GM12878 (cell line): ENCODE results near the gene P2RX7.

Source experiments
- CEBPB ChIP-seq, 2 experiments: fragments of 150-350 bp in 1 of 2; IDR thresholded peaks; 2 replicates each; pipeline ENCODE4 v1.6.1; 2012 to 2014; ENCODE audit warnings: low read depth in 2 of 2, low read length in 2 of 2, borderline replicate concordance in 1 of 2, inconsistent platforms in 1 of 2
- EP300 ChIP-seq, 2 experiments: fragments of 150-350 bp in 1 of 2; IDR thresholded peaks; 2 replicates each; pipeline ENCODE4 v1.6.1; 2011 to 2012; ENCODE audit warnings: low read depth in 2 of 2, low read length in 2 of 2, borderline replicate concordance in 1 of 2, improper control_type of control experiment in 1 of 2, inconsistent platforms in 1 of 2; ENCODE audit not compliant: control insufficient read depth in 1 of 2
- EZH2 ChIP-seq: IDR thresholded peaks from 2 replicates; pipeline ENCODE4 v1.6.1; 2012; ENCODE audit warnings: low read depth, mild to moderate bottlenecking, control low read depth, inconsistent platforms, low read length, borderline replicate concordance; ENCODE audit not compliant: control insufficient read depth
- POLR2A ChIP-seq: IDR thresholded peaks from 2 replicates; pipeline ENCODE4 v1.6.1; 2011; ENCODE audit warnings: low read depth, mild to moderate bottlenecking, low read length
- POLR2AphosphoS5 ChIP-seq: IDR thresholded peaks from 2 replicates; pipeline ENCODE4 v1.6.1; 2011; ENCODE audit warnings: mild to moderate bottlenecking, low read length, inconsistent platforms
- RFX5 ChIP-seq: IDR thresholded peaks from 2 replicates; pipeline ENCODE4 v1.6.1; 2011; ENCODE audit warnings: low read depth, low read length, improper control_type of control experiment
- TF ChIP-seq, protein P1 (sequence below), 3 experiments: IDR thresholded peaks in 2 of 3; conservative IDR thresholded peaks in 1 of 3; 2 replicates each; pipeline ENCODE4 v1.5.1; 2011; ENCODE audit warnings: low read depth in 3 of 3, low read length in 3 of 3, mild to moderate bottlenecking in 3 of 3, control low read depth in 2 of 3, moderate library complexity in 2 of 3, inconsistent platforms in 1 of 3, mixed read lengths in 1 of 3; ENCODE audit not compliant: control insufficient read depth in 2 of 3, insufficient read depth in 1 of 3; ENCODE audit errors: extremely low read depth in 1 of 3
- TF ChIP-seq, protein P2 (sequence below): fragments of 450-650 bp; formaldehyde crosslinking; IDR thresholded peaks from 2 replicates; pipeline ENCODE4 v1.4.0; 2022; ENCODE audit warnings: mild to moderate bottlenecking, moderate library complexity
- TF ChIP-seq, protein P3 (sequence below): IDR thresholded peaks from 2 replicates; pipeline ENCODE4 v1.6.1; 2011; ENCODE audit warnings: low read depth, mild to moderate bottlenecking, low read length, moderate library complexity, borderline replicate concordance; ENCODE audit errors: extremely low read depth

DNA sequence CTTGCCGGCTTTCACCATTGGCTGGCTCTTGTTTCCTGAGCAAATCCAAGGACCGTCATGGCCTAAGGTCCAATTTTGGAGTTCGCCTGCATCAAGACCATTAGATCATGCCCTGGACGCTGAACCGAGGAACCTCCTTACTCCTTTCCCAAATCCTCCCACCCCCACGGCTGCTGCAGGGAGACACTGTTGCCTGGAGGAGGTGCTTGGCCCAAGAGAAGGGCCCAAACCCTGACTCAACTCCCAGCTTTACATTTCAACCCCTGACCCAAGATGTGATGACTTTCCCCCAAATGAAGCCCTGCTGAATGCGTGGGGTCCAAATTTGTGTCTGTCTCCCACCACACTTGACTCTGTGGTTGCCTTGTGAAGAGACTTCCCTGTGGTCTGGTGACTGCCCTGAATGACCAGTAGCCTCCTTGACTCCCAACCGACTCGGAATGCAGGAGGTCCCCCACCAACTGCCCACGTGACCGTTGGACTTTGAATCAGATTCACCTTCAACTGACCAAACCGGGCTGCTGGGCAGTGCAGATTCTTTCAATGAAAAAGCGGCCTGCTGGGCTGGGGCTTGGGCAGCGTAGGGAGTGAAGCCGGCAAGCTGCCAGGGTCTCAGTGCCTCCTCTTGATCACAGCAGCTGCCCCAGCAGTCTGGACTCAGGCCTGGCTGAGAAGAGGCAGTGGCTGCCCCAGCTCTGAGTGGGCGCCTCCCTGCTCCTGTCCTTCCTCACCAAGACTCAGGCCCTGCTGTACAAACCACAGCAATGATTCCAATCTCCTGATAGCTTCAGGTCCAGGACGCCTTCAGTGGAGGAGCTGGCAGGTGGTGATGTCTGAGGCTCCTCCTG is 46.9 kb upstream of the P2RX7 start:
- TF ChIP-seq POLR2A (no peak), EZH2 (no peak), CEBPB (IDR thresholded peaks at IDR 0.05; ENCODE audit: borderline replicate concordance in 1 of 2, low read depth in 2 of 2, low read length in 2 of 2) (no peak), POLR2AphosphoS5 (no peak), EP300 (IDR thresholded peaks at IDR 0.05; ENCODE audit: borderline replicate concordance in 1 of 2, control insufficient read depth in 1 of 2, low read depth in 2 of 2, low read length in 2 of 2) (no peak), RFX5 (no peak)
- TF ChIP-seq, protein P1, sequence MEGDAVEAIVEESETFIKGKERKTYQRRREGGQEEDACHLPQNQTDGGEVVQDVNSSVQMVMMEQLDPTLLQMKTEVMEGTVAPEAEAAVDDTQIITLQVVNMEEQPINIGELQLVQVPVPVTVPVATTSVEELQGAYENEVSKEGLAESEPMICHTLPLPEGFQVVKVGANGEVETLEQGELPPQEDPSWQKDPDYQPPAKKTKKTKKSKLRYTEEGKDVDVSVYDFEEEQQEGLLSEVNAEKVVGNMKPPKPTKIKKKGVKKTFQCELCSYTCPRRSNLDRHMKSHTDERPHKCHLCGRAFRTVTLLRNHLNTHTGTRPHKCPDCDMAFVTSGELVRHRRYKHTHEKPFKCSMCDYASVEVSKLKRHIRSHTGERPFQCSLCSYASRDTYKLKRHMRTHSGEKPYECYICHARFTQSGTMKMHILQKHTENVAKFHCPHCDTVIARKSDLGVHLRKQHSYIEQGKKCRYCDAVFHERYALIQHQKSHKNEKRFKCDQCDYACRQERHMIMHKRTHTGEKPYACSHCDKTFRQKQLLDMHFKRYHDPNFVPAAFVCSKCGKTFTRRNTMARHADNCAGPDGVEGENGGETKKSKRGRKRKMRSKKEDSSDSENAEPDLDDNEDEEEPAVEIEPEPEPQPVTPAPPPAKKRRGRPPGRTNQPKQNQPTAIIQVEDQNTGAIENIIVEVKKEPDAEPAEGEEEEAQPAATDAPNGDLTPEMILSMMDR (IDR thresholded peaks at IDR 0.05 in 2 of 3, conservative IDR thresholded peaks at IDR 0.05 in 1 of 3; ENCODE audit: control insufficient read depth in 2 of 3, extremely low read depth in 1 of 3, insufficient read depth in 1 of 3, low read depth in 3 of 3, low read length in 3 of 3) = no peak
- TF ChIP-seq, protein P2, sequence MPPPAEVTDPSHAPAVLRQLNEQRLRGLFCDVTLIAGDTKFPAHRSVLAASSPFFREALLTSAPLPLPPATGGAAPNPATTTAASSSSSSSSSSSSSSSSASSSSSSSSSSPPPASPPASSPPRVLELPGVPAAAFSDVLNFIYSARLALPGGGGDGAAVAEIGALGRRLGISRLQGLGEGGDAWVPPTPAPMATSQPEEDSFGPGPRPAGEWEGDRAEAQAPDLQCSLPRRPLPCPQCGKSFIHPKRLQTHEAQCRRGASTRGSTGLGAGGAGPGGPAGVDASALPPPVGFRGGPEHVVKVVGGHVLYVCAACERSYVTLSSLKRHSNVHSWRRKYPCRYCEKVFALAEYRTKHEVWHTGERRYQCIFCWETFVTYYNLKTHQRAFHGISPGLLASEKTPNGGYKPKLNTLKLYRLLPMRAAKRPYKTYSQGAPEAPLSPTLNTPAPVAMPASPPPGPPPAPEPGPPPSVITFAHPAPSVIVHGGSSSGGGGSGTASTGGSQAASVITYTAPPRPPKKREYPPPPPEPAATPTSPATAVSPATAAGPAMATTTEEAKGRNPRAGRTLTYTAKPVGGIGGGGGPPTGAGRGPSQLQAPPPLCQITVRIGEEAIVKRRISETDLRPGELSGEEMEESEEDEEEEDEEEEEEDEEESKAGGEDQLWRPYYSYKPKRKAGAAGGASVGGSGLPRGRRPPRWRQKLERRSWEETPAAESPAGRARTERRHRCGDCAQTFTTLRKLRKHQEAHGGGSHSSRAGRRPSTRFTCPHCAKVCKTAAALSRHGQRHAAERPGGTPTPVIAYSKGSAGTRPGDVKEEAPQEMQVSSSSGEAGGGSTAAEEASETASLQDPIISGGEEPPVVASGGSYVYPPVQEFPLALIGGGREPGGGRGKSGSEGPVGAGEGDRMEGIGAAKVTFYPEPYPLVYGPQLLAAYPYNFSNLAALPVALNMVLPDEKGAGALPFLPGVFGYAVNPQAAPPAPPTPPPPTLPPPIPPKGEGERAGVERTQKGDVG (CRISPR knock-in tag) = no peak
- TF ChIP-seq, protein P3, sequence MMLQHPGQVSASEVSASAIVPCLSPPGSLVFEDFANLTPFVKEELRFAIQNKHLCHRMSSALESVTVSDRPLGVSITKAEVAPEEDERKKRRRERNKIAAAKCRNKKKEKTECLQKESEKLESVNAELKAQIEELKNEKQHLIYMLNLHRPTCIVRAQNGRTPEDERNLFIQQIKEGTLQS = no peak
